H1 (cell line): Measurements from ENCODE around the gene SKOR2. TPM values are rescaled to one million over a fixed set of nuclear protein-coding genes. Genes with fewer than 3 reads are reported as not detected.
A peak's percentile ranks its signal among the peaks of the same experiment; 100 is the strongest.

Source experiments
- CTCF ChIA-PET: fragments of 300-600 bp; sonication (Branson Sonifier 250); formaldehyde crosslinking; loops from one replicate; lab custom pipeline; 2021; ENCODE audit not compliant: partially characterized antibody; lab: Charles Lee
- POLR2A ChIA-PET: fragments of 300-600 bp; sonication (Branson Sonifier 250); formaldehyde crosslinking; loops from one replicate; lab custom pipeline; 2021; ENCODE audit warnings: inconsistent platforms; ENCODE audit not compliant: partially characterized antibody; lab: Charles Lee
- DNase-seq, 2 experiments: peaks; one replicate each; pipeline versions ENCODE4 v3.0.0 to v3.0.0-alpha.2; 2010 to 2022; ENCODE audit warnings: low spot score in 2 of 2, low read depth in 1 of 2, mixed read lengths in 1 of 2
- FAIRE-seq: peaks from 2 replicates; lab custom pipeline; 2011; peaks lifted over from hg19 to GRCh38; lab: Jason Lieb, UNC
- H2AFZ ChIP-seq: 2 replicates; pipeline ENCODE4 v1.8.1; 2012; ENCODE audit warnings: low read length, inconsistent platforms
- H2AK5ac ChIP-seq: 2 replicates; pipeline ENCODE4 v1.6.1; 2013; ENCODE audit warnings: low read depth, low read length
- H2BK120ac ChIP-seq: replicated peaks from 2 replicates; pipeline ENCODE3; 2013; ENCODE audit warnings: low read depth, low read length, inconsistent platforms
- H2BK12ac ChIP-seq: 2 replicates; pipeline ENCODE4 v1.6.1; 2013; ENCODE audit warnings: low read depth, low read length
- H2BK15ac ChIP-seq: 2 replicates; pipeline ENCODE4 v1.6.1; 2013; ENCODE audit warnings: low read length
- H2BK20ac ChIP-seq: 2 replicates; pipeline ENCODE4 v1.6.1; 2013; ENCODE audit warnings: low read length
- H2BK5ac ChIP-seq: 2 replicates; pipeline ENCODE4 v1.6.1; 2013; ENCODE audit warnings: low read depth, low read length
- H3K14ac ChIP-seq: 2 replicates; pipeline ENCODE4 v1.6.1; 2013; ENCODE audit warnings: inconsistent platforms; ENCODE audit not compliant: insufficient read length
- H3K18ac ChIP-seq: 2 replicates; pipeline ENCODE4 v1.6.1; 2013; ENCODE audit warnings: low read length; ENCODE audit errors: extremely low read depth
- H3K23ac ChIP-seq: 2 replicates; pipeline ENCODE4 v1.6.1; 2013; ENCODE audit warnings: inconsistent platforms; ENCODE audit not compliant: insufficient read length
- H3K23me2 ChIP-seq: 2 replicates; pipeline ENCODE4 v1.6.1; 2013; ENCODE audit warnings: low read depth, low read length
- H3K27ac ChIP-seq: 2 replicates; pipeline ENCODE4 v1.6.1; 2011; ENCODE audit warnings: low read depth, low read length, inconsistent platforms
- H3K27me3 ChIP-seq, 4 experiments: replicated peaks in 1 of 4; 1 replicate in 1 of 4; 2 replicates in 3 of 4; pipeline versions ENCODE4 v1.6.1 to v1.8.1; 2011 to 2013; ENCODE audit warnings: low read length in 3 of 4, mild to moderate bottlenecking in 3 of 4, inconsistent platforms in 2 of 4, mixed read lengths in 2 of 4, moderate library complexity in 1 of 4; ENCODE audit not compliant: control insufficient read depth in 3 of 4, insufficient read depth in 3 of 4; ENCODE audit errors: extremely low read depth in 1 of 4
- H3K36me3 ChIP-seq, 4 experiments: 2 replicates each; pipeline versions ENCODE4 v1.6.1 to v1.8.1; 2011 to 2013; ENCODE audit warnings: mild to moderate bottlenecking in 4 of 4, low read length in 3 of 4, moderate library complexity in 2 of 4, control low read depth in 1 of 4, inconsistent platforms in 1 of 4; ENCODE audit not compliant: insufficient read depth in 4 of 4, control insufficient read depth in 2 of 4
- H3K4ac ChIP-seq: replicated peaks from 2 replicates; pipeline ENCODE3; 2013; ENCODE audit warnings: low read length, low read depth, mixed read lengths, inconsistent platforms; ENCODE audit not compliant: insufficient read length
- H3K4me1 ChIP-seq, 4 experiments: replicated peaks in 1 of 4; 1 replicate in 1 of 4; 2 replicates in 3 of 4; pipeline versions ENCODE4 v1.6.1 to v1.8.1; 2011 to 2013; ENCODE audit warnings: low read length in 3 of 4, inconsistent platforms in 2 of 4, mixed read lengths in 1 of 4; ENCODE audit not compliant: insufficient read depth in 4 of 4, control insufficient read depth in 3 of 4
- H3K4me2 ChIP-seq, 2 experiments: 2 replicates each; pipeline versions ENCODE4 v1.6.1 to v1.8.1; 2011 to 2013; ENCODE audit warnings: low read depth in 2 of 2, low read length in 2 of 2, control low read depth in 1 of 2, inconsistent platforms in 1 of 2, mild to moderate bottlenecking in 1 of 2; ENCODE audit not compliant: insufficient read depth in 1 of 2
- H3K4me3 ChIP-seq, 4 experiments: fragments of 200-600, 300-600 bp in 1 of 4; sonication (generic), shearing (Covaris generic), sonication (Bioruptor Twin) in 1 of 4; 2 replicates each; pipeline versions ENCODE4 v1.5.1 to v1.8.1; 2011 to 2016; ENCODE audit warnings: low read length in 4 of 4, low read depth in 3 of 4, control low read depth in 2 of 4, inconsistent platforms in 2 of 4, mild to moderate bottlenecking in 2 of 4, mixed read lengths in 1 of 4, moderate library complexity in 1 of 4; ENCODE audit not compliant: insufficient read depth in 2 of 4; ENCODE audit errors: extremely low read depth in 1 of 4
- H3K56ac ChIP-seq: replicated peaks from 2 replicates; pipeline ENCODE3; 2013; ENCODE audit warnings: low read depth, mild to moderate bottlenecking, mixed read lengths, low read length, inconsistent platforms; ENCODE audit not compliant: insufficient read length
- H3K79me1 ChIP-seq: 2 replicates; pipeline ENCODE4 v1.6.1; 2013; ENCODE audit warnings: low read depth, low read length, control low read depth
- H3K79me2 ChIP-seq, 2 experiments: 2 replicates each; pipeline versions ENCODE4 v1.6.1 to v1.8.1; 2012 to 2013; ENCODE audit warnings: low read length in 2 of 2, mild to moderate bottlenecking in 2 of 2, inconsistent platforms in 1 of 2; ENCODE audit not compliant: insufficient read depth in 2 of 2, control insufficient read depth in 1 of 2
- H3K9ac ChIP-seq, 4 experiments: replicated peaks in 1 of 4; 1 replicate in 1 of 4; 2 replicates in 3 of 4; pipeline versions ENCODE4 v1.6.1 to v1.8.1; 2011 to 2013; ENCODE audit warnings: low read depth in 3 of 4, low read length in 3 of 4, control low read depth in 2 of 4, mild to moderate bottlenecking in 2 of 4, moderate library complexity in 2 of 4, inconsistent platforms in 1 of 4; ENCODE audit errors: extremely low read depth in 1 of 4
- H3K9me3 ChIP-seq, 2 experiments: 2 replicates each; pipeline versions ENCODE4 v1.6.1 to v1.8.1; 2012 to 2013; ENCODE audit warnings: mild to moderate bottlenecking in 2 of 2, moderate library complexity in 2 of 2, control low read depth in 1 of 2, inconsistent platforms in 1 of 2, low read depth in 1 of 2, low read length in 1 of 2, mixed read lengths in 1 of 2; ENCODE audit not compliant: insufficient read depth in 2 of 2
- H4K20me1 ChIP-seq, 2 experiments: replicated peaks in 1 of 2; 2 replicates each; pipeline versions ENCODE3 to v1.8.1; 2011 to 2013; ENCODE audit warnings: inconsistent platforms in 2 of 2, low read length in 2 of 2, mild to moderate bottlenecking in 1 of 2; ENCODE audit not compliant: insufficient read depth in 2 of 2, control insufficient read depth in 1 of 2
- H4K5ac ChIP-seq: 2 replicates; pipeline ENCODE4 v1.6.1; 2013; ENCODE audit warnings: low read length, low read depth, mixed read lengths, inconsistent platforms; ENCODE audit not compliant: insufficient read length
- H4K8ac ChIP-seq: 2 replicates; pipeline ENCODE4 v1.8.0; 2013; ENCODE audit warnings: mild to moderate bottlenecking, moderate library complexity, low read length, inconsistent platforms; ENCODE audit not compliant: insufficient read depth; ENCODE audit errors: extremely low read depth
- H4K91ac ChIP-seq: replicated peaks from 2 replicates; pipeline ENCODE3; 2013; ENCODE audit warnings: low read length, mixed read lengths, inconsistent platforms; ENCODE audit not compliant: insufficient read length
- ASH2L ChIP-seq: fragments of 200-600, 300-600 bp; sonication (generic); IDR thresholded peaks from one replicate; pipeline ENCODE4 v1.7.1; 2017; ENCODE audit warnings: low read length
- CHD2 ChIP-seq: IDR thresholded peaks from 2 replicates; pipeline ENCODE4 v1.6.1; 2012; ENCODE audit warnings: low read length, improper control_type of control experiment
- CTBP2 ChIP-seq: IDR thresholded peaks from 2 replicates; pipeline ENCODE4 v1.7.0; 2011; ENCODE audit warnings: borderline replicate concordance, mild to moderate bottlenecking, moderate library complexity, mixed read lengths, low read length; ENCODE audit not compliant: insufficient read depth, insufficient read length
- GABPA ChIP-seq: IDR thresholded peaks from 2 replicates; pipeline ENCODE4 v1.6.1; 2011; ENCODE audit warnings: mild to moderate bottlenecking, low read length, moderate library complexity, borderline replicate concordance; ENCODE audit not compliant: insufficient read depth
- HDAC2 ChIP-seq, 2 experiments: fragments of 300-600 bp in 1 of 2; sonication (generic) in 1 of 2; IDR thresholded peaks; 2 replicates each; pipeline ENCODE4 v1.6.1; 2011 to 2012; ENCODE audit warnings: low read depth in 2 of 2, low read length in 2 of 2, mild to moderate bottlenecking in 2 of 2, moderate library complexity in 2 of 2, borderline replicate concordance in 1 of 2, inconsistent platforms in 1 of 2
- JUND ChIP-seq: IDR thresholded peaks from 2 replicates; pipeline ENCODE4 v1.6.1; 2011; ENCODE audit warnings: mild to moderate bottlenecking, improper control_type of control experiment, low read length
- MAX ChIP-seq: IDR thresholded peaks from 2 replicates; pipeline ENCODE4 v1.6.1; 2012; ENCODE audit warnings: inconsistent platforms
- POU5F1 ChIP-seq: IDR thresholded peaks from 2 replicates; pipeline ENCODE4 v1.6.1; 2011; ENCODE audit warnings: low read depth, mild to moderate bottlenecking, low read length, moderate library complexity
- RNF2 ChIP-seq: fragments of 200-900, 300-1000 bp; sonication (generic); IDR thresholded peaks from 2 replicates; pipeline ENCODE4 v1.7.1; 2016; ENCODE audit warnings: borderline replicate concordance, low read depth, mild to moderate bottlenecking, antibody characterized with exemption, low read length; ENCODE audit not compliant: poor library complexity, severe bottlenecking; ENCODE audit errors: missing control alignments
- SUZ12 ChIP-seq: fragments of 200-600 bp; sonication (generic); IDR thresholded peaks from 2 replicates; pipeline ENCODE4 v1.6.1; 2012; ENCODE audit warnings: mild to moderate bottlenecking, inconsistent platforms, low read length, moderate library complexity, mixed read lengths
- TEAD4 ChIP-seq: IDR thresholded peaks from 2 replicates; pipeline ENCODE4 v1.6.1; 2012; ENCODE audit warnings: low read depth, low read length, inconsistent platforms, mixed read lengths
- WGBS, 2 experiments: shearing (Covaris generic) in 1 of 2; methylation state at CpG; one replicate each; pipeline versions ENCODE4 v1.1.6 to v1.1.7; 2013 to 2015; ENCODE audit warnings: low lambda C conversion rate in 2 of 2, mixed read lengths in 2 of 2, inconsistent platforms in 1 of 2, low coverage in 1 of 2, missing lambda C conversion rate in 1 of 2; ENCODE audit not compliant: insufficient replicate concordance in 2 of 2, insufficient coverage in 1 of 2, insufficient read length in 1 of 2; ENCODE audit errors: extremely low coverage in 1 of 2, missing lambda C conversion rate in 1 of 2; 5-methylcytosine and 5-hydroxymethylcytosine counted together
- polyA plus RNA-seq, 7 experiments: library from polyadenylated mRNA; depleted of rRNA in 3 of 7; stranded (reverse) in 5 of 7; unstranded in 2 of 7; fragments of >200 nt in 5 of 7; fragments of 200-250 nt in 2 of 7; gene quantifications; 1 replicate in 5 of 7; 2 replicates in 1 of 7; 4 replicates in 1 of 7; pipeline versions ENCODE4 v1.2.1 to v1.2.3, GENCODE V29; 2011 to 2013; ENCODE audit warnings: missing spikeins in 2 of 7, mixed read lengths in 2 of 7
- total RNA-seq: library from RNA; stranded (reverse); fragmentation: NEBNext Ultra II Directional; extraction: Animal tissue kit (Norgen Biotek cat#: 25700); gene quantifications from 2 replicates; pipeline ENCODE4 v1.2.1, GENCODE V29; 2021

The SKOR2 gene
- total and polyA plus RNA-seq, 2 of the 8 experiments (the other 6 are each of a cell fraction or from before 2014, with no cell fraction given), result 0.05 to 0.11 TPM

DNA sequence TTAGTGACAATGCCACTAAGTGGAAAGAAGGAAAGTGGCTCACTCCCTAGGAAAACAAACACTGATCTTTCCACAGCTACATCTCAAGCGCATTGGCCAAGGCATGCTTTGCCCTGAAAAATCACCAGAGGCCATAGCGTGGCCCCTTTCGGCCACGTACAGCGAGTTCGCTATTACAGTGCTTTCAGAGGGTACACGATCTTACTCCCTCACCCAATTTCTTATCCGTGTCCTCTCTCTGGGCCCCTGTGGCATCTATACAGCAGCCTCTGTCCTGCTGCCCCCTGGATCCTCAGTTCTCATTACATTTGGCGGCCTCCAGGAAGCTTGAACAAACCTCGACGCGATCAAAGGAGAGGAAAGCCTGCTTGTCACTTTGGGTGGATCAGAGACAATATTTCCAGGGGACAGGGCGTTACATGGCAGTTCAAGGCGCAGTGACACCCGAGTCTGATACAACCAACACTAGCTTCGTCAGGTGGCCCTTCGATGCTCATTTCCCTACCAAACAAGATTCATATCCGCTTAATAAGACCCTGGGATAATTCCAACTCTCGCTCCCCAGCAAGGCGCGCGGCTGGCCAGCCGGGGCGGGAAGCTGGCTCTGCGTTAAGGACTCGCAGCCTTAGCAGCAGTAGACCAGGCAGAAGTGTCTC is 941 bp downstream of the SKOR2 start:
- Histone ChIP-seq H3K4ac (no peak overlapping the region), H3K36me3 (peaks cover 0 to 9% (median 0%) of the 10 kb centered on the region in 4 experiments; a peak in 2 of 8 replicates), H3K4me3 (0 out of 8 replicates have a peak overlapping the region, but pooled peaks of 1 of the 4 experiments have one; percentile 6), H3K14ac (no peak overlapping the region), H4K20me1 (peaks cover 7 to 27% of the 10 kb centered on the region in 2 experiments), H3K27ac (no peak overlapping the region), H2AK5ac (no peak overlapping the region; the same call in 1 of the 2 replicates), H2BK12ac (peak overlapping the region; percentile 92; the same call in 1 of the 2 replicates), H2BK20ac (no peak overlapping the region), H3K18ac (no peak overlapping the region), H2AFZ (no peak overlapping the region), H4K91ac (no peak overlapping the region), H4K5ac (no peak overlapping the region), H3K9ac (no peak overlapping the region), H4K8ac (peak overlapping the region; percentile 26; the same call in 1 of the 2 replicates), H3K9me3 (peaks cover 0 to 9% of the 10 kb centered on the region in 2 experiments; a peak in 2 of 4 replicates), H3K56ac (no peak overlapping the region), H3K23me2 (peaks cover 5% of the 10 kb centered on the region), H3K23ac (no peak overlapping the region), H3K27me3 (peaks cover 79 to 82% (median 81%) of the 10 kb centered on the region in 4 experiments), H2BK15ac (peak overlapping the region; percentile 47; the same call in 1 of the 2 replicates), H3K4me1 (peaks cover 17 to 35% (median 22%) of the 10 kb centered on the region in 4 experiments), H2BK5ac (no peak overlapping the region), H2BK120ac (no peak overlapping the region), H3K79me1 (no peaks in the 10 kb centered on the region), H3K79me2 (no peaks in the 10 kb centered on the region), H3K4me2 (peak overlapping the region; percentile 63 to 84)
- ChIA-PET POLR2A (interaction anchor here (0.9 to 1.2 kb wide), 2 partner anchors 9 to 11 kb away, joined by 3 read pairs; no protein-coding TSS in a partner anchor), CTCF (interaction anchor here (0.7 to 9.2 kb wide), 6 partner anchors 11 to 504 kb away, joined by 3 to 146 read pairs (median 3); partner anchors contain the start of gene HDHD2)
- DNase-seq (no peak), FAIRE-seq (peak; percentile 36)
- WGBS, 2 experiments, result 9% methylated on average over 26 of the region's 26 CpGs; no CpG with 5 or more reads in 1 of the 2 experiments
- TF ChIP-seq HDAC2 (IDR thresholded peaks at IDR 0.05; ENCODE audit: borderline replicate concordance in 1 of 2, low read depth in 2 of 2, low read length in 2 of 2) (no peak), CTBP2 (no peak), GABPA (no peak), JUND (no peak), TEAD4 (no peak), POU5F1 (no peak), ASH2L (no peak), CHD2 (no peak), MAX (no peak), RNF2 (peak; percentile 89), SUZ12 (peak; percentile 93; the same call in 1 of the 2 replicates)
